ENCODE measurements around the gene KAZN.

- TF ChIP-seq CTCF (IDR thresholded peaks at IDR 0.05; ENCODE audit: low read length) (no peak), EZH2 (optimal IDR thresholded peaks at IDR 0.05; ENCODE audit: low read depth, low read length) (no peak), EZH2phosphoT487 (IDR thresholded peaks at IDR 0.05; ENCODE audit: low read length) (no peak)
Measured at GRCh38 chr1:14612256-14612655, 13.8 kb downstream of the KAZN start.

Data from MM.1S (cell line).